Stimulated activated naive B cell treated with anti-CD40 and anti-IgM and Interleukin-4, amounts not matched to agents 10 μg/mL and 1 μg/mL and 100 μg/mL, for 72 hours (primary cell): ENCODE data around the gene TM9SF1.

Experiments
- ATAC-seq, 2 donors: fragments of 150-1000 bp; cut with Tn5 transposase; replicated peaks; 2 replicates each; pipeline ENCODE4 v1.10.0; 2021; ENCODE audit warnings: moderate library complexity in 1 of 2
- DNase-seq: peaks from one replicate; pipeline ENCODE4 v3.0.0; 2021
- H3K27ac Mint-ChIP-seq: one replicate; pipeline ENCODE4 v1.8.0; 2022; ENCODE audit warnings: mild to moderate bottlenecking, mixed read lengths
- H3K27me3 Mint-ChIP-seq, 2 donors: one replicate each; pipeline ENCODE4 v1.8.0; 2022; ENCODE audit warnings: mixed read lengths in 2 of 2
- H3K36me3 Mint-ChIP-seq, 2 donors: one replicate each; pipeline ENCODE4 v1.8.0; 2022; ENCODE audit warnings: mixed read lengths in 2 of 2, mild to moderate bottlenecking in 1 of 2
- H3K4me1 Mint-ChIP-seq, 2 donors: one replicate each; pipeline ENCODE4 v1.8.0; 2022; ENCODE audit warnings: mixed read lengths in 2 of 2, mild to moderate bottlenecking in 1 of 2
- H3K4me3 Mint-ChIP-seq, 2 donors: one replicate each; pipeline ENCODE4 v1.8.0; 2022; ENCODE audit warnings: mild to moderate bottlenecking in 2 of 2, mixed read lengths in 2 of 2, moderate library complexity in 1 of 2
- H3K9me3 Mint-ChIP-seq, 2 donors: one replicate each; pipeline ENCODE4 v1.8.0; 2022; ENCODE audit warnings: mixed read lengths in 2 of 2, mild to moderate bottlenecking in 1 of 2

The TM9SF1 gene

DNA sequence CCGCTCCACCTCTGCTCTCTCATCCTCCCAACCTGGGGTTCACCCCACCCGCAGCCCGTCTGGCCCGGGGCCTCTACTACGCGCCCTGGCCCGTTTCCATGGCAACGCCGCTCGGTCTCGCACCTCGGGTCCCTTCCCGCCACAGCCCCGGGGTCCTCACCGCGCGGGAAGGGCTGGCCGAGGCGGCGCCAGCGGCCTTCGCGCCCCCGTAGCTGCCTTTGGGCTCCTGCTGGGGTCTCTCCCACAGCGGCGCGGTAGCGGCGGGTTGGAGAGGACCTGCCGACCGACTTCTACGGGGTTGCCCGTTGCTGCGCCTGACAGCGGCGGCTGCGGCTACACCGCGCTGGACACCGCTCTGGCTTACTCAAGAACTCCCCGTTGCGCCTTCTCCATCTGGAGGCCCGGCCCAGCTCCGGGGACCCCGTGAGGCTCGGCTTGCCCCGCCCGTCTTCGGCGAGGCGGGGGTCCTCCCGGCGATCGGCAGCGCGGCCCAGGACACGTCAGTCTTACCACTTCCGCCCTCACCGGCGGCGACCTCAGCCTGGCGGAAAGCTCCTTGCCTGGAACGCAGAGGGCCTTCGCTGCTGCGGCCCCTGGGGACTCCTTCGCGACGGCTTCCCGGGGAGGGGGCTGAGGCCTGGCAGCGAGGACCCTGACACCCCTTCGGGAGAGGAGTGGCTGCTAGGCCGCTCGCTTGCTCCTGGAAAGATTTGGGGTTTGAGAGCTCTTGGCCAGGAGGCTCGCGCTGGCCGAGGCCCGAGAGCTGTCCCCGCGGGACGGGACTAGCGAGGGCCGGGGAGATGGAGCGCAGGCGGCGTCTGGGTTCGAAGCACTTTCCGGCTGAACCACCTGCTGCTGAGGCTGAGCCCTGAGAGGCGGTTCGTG is at the start of gene TM9SF1:
Gene TM9SF1, minus strand, starts transcription at position 256 of the 885 bp plus-strand sequence. CDS start 422 bp downstream, outside the sequence.
- H3K27me3 Mint-ChIP-seq = no peaks in the 10 kb centered on the region
- peaks cover 39 to 82% of the 10 kb centered on the region in 2 donors for H3K4me1 Mint-ChIP-seq
- DNase-seq (peak; percentile 87), ATAC-seq (peak; percentile 90)
- H3K36me3 Mint-ChIP-seq = peaks cover 33 to 57% of the 10 kb centered on the region in 2 donors
- peak within 1 kb of the TSS; percentile 98 for H3K27ac Mint-ChIP-seq
- H3K9me3 Mint-ChIP-seq = peaks cover 0 to 3% of the 10 kb centered on the region in 2 donors
- H3K4me3 Mint-ChIP-seq = peak within 1 kb of the TSS; percentile 92 to 95

DNA sequence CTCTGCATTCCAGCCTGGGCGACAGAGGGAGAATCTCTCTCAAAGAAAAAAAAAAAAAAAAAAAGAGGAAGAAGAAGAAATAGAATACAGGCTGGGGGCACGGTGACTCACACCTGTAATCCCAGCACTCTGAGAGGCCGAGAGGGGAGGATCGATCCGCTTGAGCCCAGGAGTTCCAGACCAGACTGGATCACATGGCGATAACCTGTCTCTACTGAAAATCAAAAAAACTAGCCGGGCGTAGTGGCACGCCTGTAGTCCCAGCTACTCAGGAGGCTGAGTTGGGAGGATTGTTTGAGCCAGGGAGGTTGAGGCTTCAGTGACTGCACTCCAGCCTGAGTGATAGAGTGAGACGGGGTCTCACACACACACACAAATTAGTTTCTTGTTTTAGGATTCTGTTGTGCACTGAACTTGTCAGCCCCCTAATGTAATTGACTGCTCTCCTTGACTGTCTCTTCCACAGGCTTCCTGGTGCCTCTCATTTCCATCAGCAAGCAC is 48.1 kb upstream of the TM9SF1 start:
- no peak for DNase-seq
- H3K4me1 Mint-ChIP-seq = peaks cover 48 to 61% of the 10 kb centered on the region in 2 donors
- H3K27ac Mint-ChIP-seq = peak overlapping the region; percentile 100
- H3K9me3 Mint-ChIP-seq = no peaks in the 10 kb centered on the region
- H3K36me3 Mint-ChIP-seq = peaks cover 24 to 26% of the 10 kb centered on the region in 2 donors
- no peaks in the 10 kb centered on the region for H3K27me3 Mint-ChIP-seq
- peak overlapping the region; percentile 97 to 99 for H3K4me3 Mint-ChIP-seq
- peak; percentile 0 to 2 for ATAC-seq

DNA sequence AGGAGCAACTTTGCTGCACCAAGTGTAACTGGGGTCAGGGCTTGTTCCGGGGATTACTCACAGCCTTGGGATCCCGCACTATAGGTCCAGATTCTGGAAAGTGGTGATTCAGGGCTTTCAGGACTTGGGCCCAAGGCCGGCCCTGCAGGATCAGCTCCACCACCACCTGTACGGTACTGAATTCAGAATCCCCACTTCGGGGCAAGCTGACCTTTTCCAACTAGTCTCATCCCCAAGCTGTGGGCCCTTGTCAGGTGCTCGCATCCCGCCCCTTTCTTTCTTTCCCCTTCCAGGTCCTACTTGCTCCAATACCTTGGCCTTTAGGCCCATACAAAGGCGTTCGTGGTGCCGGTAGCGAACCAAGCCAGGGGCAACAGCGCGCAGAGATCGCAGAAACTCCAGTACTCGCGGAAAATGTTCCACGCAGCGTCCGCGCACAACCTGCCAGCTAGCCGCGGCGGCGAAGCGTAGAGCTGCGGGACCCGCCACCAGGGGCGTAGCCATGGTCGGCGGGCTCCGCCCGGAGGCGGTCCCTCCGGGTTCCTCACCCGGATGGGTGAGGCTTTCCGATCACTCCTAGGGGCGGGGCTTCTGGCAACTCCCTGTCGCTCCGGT is 46.7 kb upstream of the TM9SF1 start:
- H3K4me1 Mint-ChIP-seq = peaks cover 54 to 66% of the 10 kb centered on the region in 2 donors
- peak overlapping the region; percentile 100 for H3K27ac Mint-ChIP-seq
- peak; percentile 92 for DNase-seq
- ATAC-seq = peak; percentile 82 to 85
- no peaks in the 10 kb centered on the region for H3K27me3 Mint-ChIP-seq
- peaks cover 39 to 41% of the 10 kb centered on the region in 2 donors for H3K36me3 Mint-ChIP-seq
- no peaks in the 10 kb centered on the region for H3K9me3 Mint-ChIP-seq
- peak overlapping the region; percentile 97 to 99 for H3K4me3 Mint-ChIP-seq

DNA sequence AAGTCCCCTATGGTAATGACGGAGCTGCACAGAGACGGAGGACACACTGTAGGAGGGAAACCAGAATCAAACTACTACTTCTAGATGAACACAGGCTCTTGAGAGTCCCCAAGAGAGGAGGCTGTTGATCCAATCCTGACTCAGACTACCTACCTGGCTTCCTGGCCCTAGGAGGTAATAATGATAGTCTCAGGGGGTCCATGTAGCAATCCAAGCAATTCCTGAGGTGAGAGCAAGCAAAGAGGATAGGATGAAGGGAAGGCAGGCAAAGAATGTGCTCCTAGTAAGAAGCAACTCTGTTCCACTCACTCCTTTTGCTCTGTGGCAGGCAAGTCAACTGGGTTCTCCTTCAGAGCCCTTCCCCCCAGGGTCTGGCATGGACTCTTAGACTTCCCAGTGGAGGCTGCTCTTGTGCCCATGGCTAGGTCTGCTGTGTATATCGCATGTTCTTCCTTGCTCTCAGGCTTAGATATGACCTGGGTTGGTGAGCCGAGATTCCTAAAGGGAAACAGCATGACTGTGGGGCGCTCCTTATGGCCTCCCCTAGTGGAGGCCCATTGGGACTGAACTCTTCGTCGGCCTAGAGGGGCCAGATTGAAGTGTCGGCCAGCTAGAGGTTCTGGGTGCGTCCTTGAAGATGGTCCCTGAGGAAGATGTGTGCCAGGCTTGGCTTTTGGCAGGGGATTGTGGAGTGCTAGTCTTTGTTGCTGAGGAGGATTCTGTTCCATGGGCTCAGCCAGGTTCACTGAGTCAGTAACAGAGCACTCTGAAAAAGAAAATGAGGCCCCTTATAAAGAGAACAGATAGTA is 45.1 kb upstream of the TM9SF1 start:
- Mint-ChIP-seq H3K4me3 (peak overlapping the region; percentile 25 to 99), H3K4me1 (peaks cover 61 to 75% of the 10 kb centered on the region in 2 donors), H3K27ac (peak overlapping the region; percentile 71), H3K27me3 (no peaks in the 10 kb centered on the region), H3K36me3 (peaks cover 53 to 54% of the 10 kb centered on the region in 2 donors), H3K9me3 (no peaks in the 10 kb centered on the region)
- DNase-seq (no peak), ATAC-seq (no peak)

DNA sequence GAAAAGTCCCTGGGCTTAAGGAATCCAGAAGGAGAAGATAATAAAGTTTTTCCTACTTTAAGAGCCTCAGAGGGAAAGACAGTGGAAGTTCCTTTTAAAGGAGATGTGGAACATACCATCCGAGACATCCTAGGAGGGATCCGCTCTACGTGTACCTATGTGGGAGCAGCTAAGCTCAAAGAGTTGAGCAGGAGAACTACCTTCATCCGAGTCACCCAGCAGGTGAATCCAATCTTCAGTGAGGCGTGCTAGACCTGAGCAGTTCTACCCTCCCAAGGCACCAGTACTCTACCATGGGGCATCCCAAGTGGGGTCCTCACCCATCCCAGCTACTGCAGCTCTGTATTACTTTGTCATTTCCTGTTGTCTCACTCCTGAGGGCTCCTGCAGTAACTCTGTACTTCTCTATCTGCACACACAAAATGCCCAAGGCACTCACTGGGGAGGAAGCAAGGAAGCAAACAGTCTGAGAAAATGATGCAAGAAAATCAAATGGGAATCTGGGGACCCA is 43.3 kb upstream of the TM9SF1 start:
- Mint-ChIP-seq H3K4me1 (peaks cover 63 to 77% of the 10 kb centered on the region in 2 donors), H3K27ac (peak overlapping the region; percentile 82), H3K27me3 (no peaks in the 10 kb centered on the region), H3K36me3 (peaks cover 53 to 63% of the 10 kb centered on the region in 2 donors), H3K9me3 (no peaks in the 10 kb centered on the region), H3K4me3 (no peak overlapping the region)
- DNase-seq = no peak
- ATAC-seq = no peak

GRCh38 chr14:24238123-24238522 is 42.9 kb upstream of the TM9SF1 start:
- Mint-ChIP-seq H3K4me3 (no peak overlapping the region), H3K9me3 (no peaks in the 10 kb centered on the region), H3K27me3 (no peaks in the 10 kb centered on the region), H3K27ac (peak overlapping the region; percentile 43), H3K36me3 (peaks cover 53 to 63% of the 10 kb centered on the region in 2 donors), H3K4me1 (peaks cover 62 to 76% of the 10 kb centered on the region in 2 donors)
- DNase-seq (no peak), ATAC-seq (no peak)

GRCh38 chr14:24237463-24237955 is 42.3 kb upstream of the TM9SF1 start:
- H3K4me1 Mint-ChIP-seq = peaks cover 62 to 73% of the 10 kb centered on the region in 2 donors
- peak overlapping the region; percentile 70 for H3K27ac Mint-ChIP-seq
- H3K36me3 Mint-ChIP-seq = peaks cover 53 to 63% of the 10 kb centered on the region in 2 donors
- ATAC-seq = no peak
- no peaks in the 10 kb centered on the region for H3K27me3 Mint-ChIP-seq
- H3K4me3 Mint-ChIP-seq = no peak overlapping the region
- no peak for DNase-seq
- no peaks in the 10 kb centered on the region for H3K9me3 Mint-ChIP-seq

- Mint-ChIP-seq H3K4me1 (peaks cover 60 to 73% of the 10 kb centered on the region in 2 donors), H3K27ac (peak overlapping the region; percentile 70), H3K36me3 (peaks cover 47 to 61% of the 10 kb centered on the region in 2 donors), H3K4me3 (no peak overlapping the region), H3K27me3 (no peaks in the 10 kb centered on the region), H3K9me3 (no peaks in the 10 kb centered on the region)
- DNase-seq (no peak), ATAC-seq (no peak)
Observed at GRCh38 chr14:24236689-24237462, 41.6 kb upstream of the TM9SF1 start.

DNA sequence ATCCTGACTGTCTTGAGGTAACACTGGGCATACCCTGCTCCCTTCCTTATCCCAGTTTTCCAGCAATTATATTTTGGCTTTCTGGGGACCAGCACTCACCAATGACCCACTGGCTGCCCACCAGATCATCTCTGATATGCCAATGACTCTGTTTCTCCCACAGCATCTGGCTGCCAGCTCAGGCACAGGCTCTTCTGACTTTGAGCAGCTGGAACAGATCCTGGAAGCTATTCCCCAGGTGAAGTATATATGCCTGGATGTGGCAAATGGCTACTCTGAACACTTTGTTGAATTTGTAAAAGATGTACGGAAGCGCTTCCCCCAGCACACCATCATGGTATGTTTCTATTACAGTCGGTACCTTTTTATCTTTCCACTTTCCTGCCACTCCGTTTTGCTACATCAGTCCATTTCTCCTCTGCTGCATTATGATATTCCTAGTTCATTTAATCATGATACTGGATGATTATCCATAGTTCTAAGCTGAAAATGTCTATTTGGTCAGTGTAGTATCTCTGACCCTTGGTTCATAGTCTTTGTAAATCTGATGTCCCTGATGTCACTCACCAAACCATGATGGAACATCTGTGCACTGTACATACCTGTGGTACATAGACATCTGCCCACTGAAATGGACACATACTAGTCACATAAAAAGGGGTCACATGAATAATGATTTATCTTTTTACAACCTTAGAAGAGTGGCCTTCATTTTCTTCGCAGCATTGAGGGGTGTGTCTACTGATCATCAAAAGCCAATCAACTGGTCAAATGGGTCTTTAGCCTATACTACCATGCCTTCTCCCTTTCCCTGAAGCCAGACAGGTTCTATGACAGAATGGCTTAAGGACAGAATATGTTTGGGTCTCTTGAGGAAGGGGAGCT is 40.8 kb upstream of the TM9SF1 start:
- Mint-ChIP-seq H3K4me1 (peaks cover 58 to 71% of the 10 kb centered on the region in 2 donors), H3K27me3 (no peaks in the 10 kb centered on the region), H3K9me3 (no peaks in the 10 kb centered on the region), H3K36me3 (peaks cover 45 to 59% of the 10 kb centered on the region in 2 donors), H3K27ac (peak overlapping the region; percentile 74), H3K4me3 (no peak overlapping the region)
- ATAC-seq = no peak
- no peak for DNase-seq

GRCh38 chr14:24234095-24235005 is 39.1 kb upstream of the TM9SF1 start:
- peaks cover 42 to 54% of the 10 kb centered on the region in 2 donors for H3K4me1 Mint-ChIP-seq
- DNase-seq (no peak), ATAC-seq (no peak)
- H3K27ac Mint-ChIP-seq = peak overlapping the region; percentile 33
- no peaks in the 10 kb centered on the region for H3K27me3 Mint-ChIP-seq
- peak overlapping the region; percentile 21 to 28 for H3K4me3 Mint-ChIP-seq
- H3K36me3 Mint-ChIP-seq = peaks cover 35 to 45% of the 10 kb centered on the region in 2 donors
- H3K9me3 Mint-ChIP-seq = no peaks in the 10 kb centered on the region

DNA sequence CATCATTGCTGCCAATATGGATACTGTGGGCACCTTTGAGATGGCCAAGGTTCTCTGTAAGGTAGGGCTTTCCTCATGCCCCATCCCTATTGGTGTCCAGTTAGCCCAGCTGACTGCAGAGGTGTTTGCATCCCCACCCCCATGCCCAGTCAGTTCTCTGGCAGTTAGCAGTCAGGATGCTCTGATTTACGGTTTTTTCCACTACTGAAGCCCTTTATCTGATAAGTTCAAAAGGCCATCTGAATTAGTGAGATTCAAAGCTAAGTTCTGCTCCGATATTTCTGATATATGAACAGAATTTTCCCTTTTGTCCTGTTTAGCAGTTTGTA is 38.3 kb upstream of the TM9SF1 start:
- DNase-seq (no peak), ATAC-seq (no peak)
- H3K9me3 Mint-ChIP-seq = no peaks in the 10 kb centered on the region
- H3K4me3 Mint-ChIP-seq = peak overlapping the region; percentile 91 to 93
- H3K27me3 Mint-ChIP-seq = no peaks in the 10 kb centered on the region
- H3K36me3 Mint-ChIP-seq = peaks cover 29 to 40% of the 10 kb centered on the region in 2 donors
- peaks cover 34 to 51% of the 10 kb centered on the region in 2 donors for H3K4me1 Mint-ChIP-seq
- H3K27ac Mint-ChIP-seq = peak overlapping the region; percentile 93
